ENCODE measurements around the gene CADM3. TPM values are rescaled to one million over a fixed set of nuclear protein-coding genes. Genes with fewer than 3 reads are reported as not detected.

CADM3 gene
- total RNA-seq, 4 donors from 2014 or later: 11.7 to 23.4 (median 18.6) TPM

GRCh38 chr1:159141584-159142390 is 29.6 kb upstream of the CADM3 start:
- 7 to 70% methylated on average over 6 to 7 of the region's 18 CpGs for WGBS, 2 donors (ENCODE audit: low coverage in 1 of 2)
- no peak for ATAC-seq

GRCh38 chr1:159142391-159142663 is 29.1 kb upstream of the CADM3 start:
- no peaks in the 10 kb centered on the region for H3K4me1 ChIP-seq
- H3K9me3 ChIP-seq: no peaks in the 10 kb centered on the region
- 22 to 32% methylated on average over 2 of the region's 2 CpGs for WGBS, 2 donors (ENCODE audit: low coverage in 1 of 2)

More at GRCh38 chr1:159141584-159142390, 29.6 kb upstream of the CADM3 start:
- no peak overlapping the region for H3K27ac ChIP-seq
- H3K36me3 ChIP-seq: no peaks in the 10 kb centered on the region
- no peak overlapping the region for H3K4me3 ChIP-seq
- H3K9me3 ChIP-seq: no peaks in the 10 kb centered on the region
- TF ChIP-seq EP300 (IDR thresholded peaks at IDR 0.05) (no peak), POLR2AphosphoS5 (IDR thresholded peaks at IDR 0.05) (no peak), POLR2A (IDR thresholded peaks at IDR 0.05) (no peak), CTCF (IDR thresholded peaks at IDR 0.05) (no peak)
- H3K4me1 ChIP-seq: no peaks in the 10 kb centered on the region
- H3K27me3 ChIP-seq: peaks cover 40% of the 10 kb centered on the region

GRCh38 chr1:159142726-159143510 is 28.5 kb upstream of the CADM3 start:
- no peak for ATAC-seq
- H3K27me3 ChIP-seq: peaks cover 40% of the 10 kb centered on the region
- no peak overlapping the region for H3K27ac ChIP-seq
- H3K4me3 ChIP-seq: no peak overlapping the region
- no peaks in the 10 kb centered on the region for H3K4me1 ChIP-seq
- no peak for TF ChIP-seq POLR2A (IDR thresholded peaks at IDR 0.05)
- no peak for TF ChIP-seq CTCF (IDR thresholded peaks at IDR 0.05)
- TF ChIP-seq EP300 (IDR thresholded peaks at IDR 0.05): no peak
- no peak for TF ChIP-seq POLR2AphosphoS5 (IDR thresholded peaks at IDR 0.05)
- H3K9me3 ChIP-seq: no peaks in the 10 kb centered on the region
- 42 to 58% methylated on average over 4 to 5 of the region's 5 CpGs for WGBS, 2 donors (ENCODE audit: low coverage in 1 of 2)
- no peaks in the 10 kb centered on the region for H3K36me3 ChIP-seq

More at GRCh38 chr1:159142391-159142663, 29.1 kb upstream of the CADM3 start:
- TF ChIP-seq POLR2A (IDR thresholded peaks at IDR 0.05) (no peak), EP300 (IDR thresholded peaks at IDR 0.05) (no peak), POLR2AphosphoS5 (IDR thresholded peaks at IDR 0.05) (no peak), CTCF (IDR thresholded peaks at IDR 0.05) (no peak)
- no peak for ATAC-seq
- no peaks in the 10 kb centered on the region for H3K36me3 ChIP-seq
- no peak overlapping the region for H3K4me3 ChIP-seq
- H3K27me3 ChIP-seq: peaks cover 40% of the 10 kb centered on the region
- H3K27ac ChIP-seq: no peak overlapping the region

- Histone ChIP-seq H3K9me3 (no peaks in the 10 kb centered on the region), H3K36me3 (no peaks in the 10 kb centered on the region), H3K4me3 (no peak overlapping the region), H3K27ac (no peak overlapping the region), H3K4me1 (no peaks in the 10 kb centered on the region), H3K27me3 (peaks cover 24% of the 10 kb centered on the region)
- no peak for TF ChIP-seq POLR2AphosphoS5 (IDR thresholded peaks at IDR 0.05)
- TF ChIP-seq CTCF (IDR thresholded peaks at IDR 0.05): no peak
- no peak for TF ChIP-seq EP300 (IDR thresholded peaks at IDR 0.05)
- TF ChIP-seq POLR2A (IDR thresholded peaks at IDR 0.05): no peak
- no peak for ATAC-seq
- 83 to 93% methylated on average over 3 of the region's 3 CpGs for WGBS, 2 donors (ENCODE audit: low coverage in 1 of 2)
Observed at GRCh38 chr1:159144571-159144970, 26.8 kb upstream of the CADM3 start.
